ENCODE results near the gene INSL3. TPM values are rescaled to one million over a fixed set of nuclear protein-coding genes. Genes with fewer than 3 reads are reported as not detected.
"Not testable (repeated sequence)": the region's sequence is repeated elsewhere in the genome, so short reads cannot be mapped to it uniquely, and the experiment has no call there.

Gene INSL3
- total and polyA plus RNA-seq, 8 donors, result 0.21 to 0.76 TPM; not detected in 6

DNA sequence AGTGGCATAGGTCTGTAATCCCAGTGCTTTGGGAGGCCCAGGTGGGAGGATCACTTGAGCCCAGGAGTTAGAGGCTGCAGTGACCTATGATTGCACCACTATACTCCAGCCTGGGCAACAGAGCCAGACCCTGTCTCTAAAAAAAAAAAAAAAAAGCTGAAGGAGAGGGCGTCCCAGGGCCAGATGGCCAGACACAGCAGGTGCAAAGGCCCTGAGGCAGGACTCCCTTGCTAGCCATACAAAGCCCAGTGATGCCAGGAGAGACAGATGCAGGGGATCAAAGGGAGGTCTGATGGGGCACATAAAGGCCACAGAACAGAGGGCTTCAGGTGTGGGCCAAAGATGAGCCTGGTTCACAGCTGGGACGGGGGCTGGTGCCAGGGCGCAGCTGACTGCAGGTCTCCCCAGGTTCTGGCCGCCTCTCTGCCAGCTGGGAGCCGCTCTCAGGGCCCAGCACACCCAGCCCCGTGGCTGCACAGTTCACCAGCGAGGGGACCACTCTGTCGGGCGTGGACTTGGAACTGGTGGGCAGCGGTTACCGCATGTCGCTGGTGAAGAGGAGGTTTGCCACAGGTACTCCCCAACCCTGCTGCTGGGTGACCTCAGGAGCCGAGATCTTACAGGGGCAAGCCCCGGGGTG is 33.9 kb downstream of the INSL3 start:
- H3K4me3 ChIP-seq, result no peak overlapping the region
- H3K27me3 ChIP-seq, result peaks cover 0 to 25% of the 10 kb centered on the region in 2 donors
- no peak for ATAC-seq
- H3K4me1 ChIP-seq, result peaks cover 0 to 3% of the 10 kb centered on the region in 2 donors
- H3K9me3 ChIP-seq, result no peaks in the 10 kb centered on the region
- DNase-seq, result no peak
- TF ChIP-seq, protein P1, sequence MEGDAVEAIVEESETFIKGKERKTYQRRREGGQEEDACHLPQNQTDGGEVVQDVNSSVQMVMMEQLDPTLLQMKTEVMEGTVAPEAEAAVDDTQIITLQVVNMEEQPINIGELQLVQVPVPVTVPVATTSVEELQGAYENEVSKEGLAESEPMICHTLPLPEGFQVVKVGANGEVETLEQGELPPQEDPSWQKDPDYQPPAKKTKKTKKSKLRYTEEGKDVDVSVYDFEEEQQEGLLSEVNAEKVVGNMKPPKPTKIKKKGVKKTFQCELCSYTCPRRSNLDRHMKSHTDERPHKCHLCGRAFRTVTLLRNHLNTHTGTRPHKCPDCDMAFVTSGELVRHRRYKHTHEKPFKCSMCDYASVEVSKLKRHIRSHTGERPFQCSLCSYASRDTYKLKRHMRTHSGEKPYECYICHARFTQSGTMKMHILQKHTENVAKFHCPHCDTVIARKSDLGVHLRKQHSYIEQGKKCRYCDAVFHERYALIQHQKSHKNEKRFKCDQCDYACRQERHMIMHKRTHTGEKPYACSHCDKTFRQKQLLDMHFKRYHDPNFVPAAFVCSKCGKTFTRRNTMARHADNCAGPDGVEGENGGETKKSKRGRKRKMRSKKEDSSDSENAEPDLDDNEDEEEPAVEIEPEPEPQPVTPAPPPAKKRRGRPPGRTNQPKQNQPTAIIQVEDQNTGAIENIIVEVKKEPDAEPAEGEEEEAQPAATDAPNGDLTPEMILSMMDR (IDR thresholded peaks at IDR 0.05), result no peak
- intact Hi-C loops (cut with DNase I), result loop anchor here in 1 of 2 donors (10.0 kb wide), 1 partner anchor 67 kb away; the partner anchor contains the start of gene RPL18A
- no peak overlapping the region for H3K27ac ChIP-seq
- peaks cover 0 to 34% of the 10 kb centered on the region in 2 donors for H3K36me3 ChIP-seq

DNA sequence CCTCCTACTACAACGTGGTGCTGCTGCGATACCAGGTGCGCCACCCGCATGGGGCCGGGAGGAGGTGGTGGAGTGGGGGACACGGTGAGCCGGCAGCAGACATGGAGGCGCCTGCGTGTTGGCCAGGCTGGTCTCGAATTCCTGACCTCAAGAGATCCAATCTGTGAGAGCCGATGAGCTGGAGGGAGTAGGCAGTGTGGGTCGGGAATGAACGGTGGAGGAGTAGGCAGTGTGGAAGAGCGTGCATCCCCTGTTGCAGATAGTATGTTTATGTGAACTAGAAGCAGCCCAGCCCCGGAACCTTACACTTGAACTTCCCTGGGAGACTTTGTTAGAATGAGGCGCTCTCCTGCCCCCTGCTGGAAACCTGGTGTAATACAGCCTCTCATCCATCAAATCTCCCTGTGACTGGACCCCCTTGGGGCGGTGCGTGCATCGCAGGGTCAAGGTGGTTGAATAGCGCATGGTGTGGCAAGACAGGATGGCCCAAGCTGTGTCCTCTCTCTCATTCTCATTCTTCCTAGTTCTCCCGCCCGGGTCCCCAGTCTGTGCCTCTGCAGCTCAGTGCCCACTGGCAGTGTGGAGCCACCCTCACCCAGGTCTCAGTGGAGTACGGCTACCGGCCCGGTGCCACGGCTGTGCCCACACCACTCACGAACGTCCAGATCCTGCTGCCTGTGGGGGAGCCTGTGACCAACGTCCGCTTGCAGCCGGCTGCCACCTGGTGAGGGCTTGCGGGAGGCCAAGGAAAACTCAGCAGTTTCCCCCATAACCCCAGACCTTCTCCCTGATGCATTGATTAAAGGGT is 36.9 kb downstream of the INSL3 start:
- intact Hi-C loops (cut with DNase I), result loop anchor here in 1 of 2 donors (10.0 kb wide), 1 partner anchor 70 kb away; the partner anchor contains the start of gene RPL18A
- peak; percentile 90 for ATAC-seq

DNA sequence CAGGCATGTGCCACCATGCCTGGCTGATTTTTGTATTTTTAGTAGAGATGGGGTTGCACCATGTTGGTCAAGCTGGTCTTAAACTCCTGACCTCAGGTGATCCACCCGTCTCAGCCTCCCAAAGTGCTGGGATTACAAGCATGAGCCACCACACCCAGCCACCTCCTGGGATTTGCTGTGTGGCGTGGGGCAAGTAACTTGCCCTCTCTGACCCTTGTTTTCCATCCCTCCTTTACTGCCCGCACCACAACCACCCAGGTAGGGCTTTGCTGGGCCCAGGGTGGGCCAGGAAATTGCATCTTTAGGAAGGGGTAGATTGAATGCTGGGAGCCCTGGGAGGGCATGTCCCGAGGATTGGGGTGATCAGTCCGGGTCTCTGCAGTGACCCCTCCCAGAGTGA is 37.6 kb downstream of the INSL3 start:
- H3K9me3 ChIP-seq, H3K27ac ChIP-seq, ATAC-seq, H3K4me3 ChIP-seq, DNase-seq: not testable (repeated sequence)
- H3K27me3 ChIP-seq, result peaks cover 0 to 29% of the 10 kb centered on the region in 2 donors
- intact Hi-C loops (cut with DNase I), result loop anchor here in 1 of 2 donors (10.0 kb wide), 1 partner anchor 71 kb away; the partner anchor contains the start of gene RPL18A
- H3K36me3 ChIP-seq, result peaks cover 0 to 40% of the 10 kb centered on the region in 2 donors
- peaks cover 4 to 13% of the 10 kb centered on the region in 2 donors for H3K4me1 ChIP-seq

More for the DNA sequence above, 36.9 kb downstream of the INSL3 start:
- H3K9me3 ChIP-seq, result no peaks in the 10 kb centered on the region
- DNase-seq, result peak in 3 of 4 donors; percentile 31 to 65 (median 63)
- TF ChIP-seq, protein P1 (IDR thresholded peaks at IDR 0.05), result peak; percentile 75 to 77
- no peak overlapping the region for H3K27ac ChIP-seq
- H3K4me3 ChIP-seq, result no peak overlapping the region
- H3K36me3 ChIP-seq, result peaks cover 0 to 41% of the 10 kb centered on the region in 2 donors
- peaks cover 0 to 7% of the 10 kb centered on the region in 2 donors for H3K4me1 ChIP-seq
- H3K27me3 ChIP-seq, result peaks cover 0 to 22% of the 10 kb centered on the region in 2 donors

DNA sequence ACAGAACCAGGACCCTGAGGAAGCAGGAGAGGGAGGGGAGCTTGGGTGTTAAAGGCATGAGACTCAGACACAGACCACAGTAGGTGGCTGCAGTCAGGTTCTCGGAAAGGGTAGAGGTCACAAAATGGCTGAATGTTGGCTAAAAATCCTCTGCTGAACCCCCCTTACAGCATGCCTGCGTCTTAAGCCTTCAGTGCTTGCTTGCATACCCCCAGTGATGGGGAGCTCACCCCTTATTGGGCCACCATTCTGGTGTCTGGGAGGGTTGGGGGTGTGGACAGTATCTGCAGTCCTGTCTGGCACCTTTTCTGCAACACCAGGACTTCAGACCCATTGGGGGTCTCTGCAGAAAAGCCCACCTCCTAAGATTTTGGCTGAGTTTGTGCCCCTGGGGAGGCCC is 40.5 kb downstream of the INSL3 start:
- TF ChIP-seq, protein P1 (IDR thresholded peaks at IDR 0.05), result no peak
- Histone ChIP-seq H3K36me3 (peaks cover 0 to 24% of the 10 kb centered on the region in 2 donors), H3K27ac (no peak overlapping the region), H3K4me3 (no peak overlapping the region), H3K9me3 (no peaks in the 10 kb centered on the region), H3K27me3 (peaks cover 0 to 46% of the 10 kb centered on the region in 2 donors), H3K4me1 (peaks cover 6 to 19% of the 10 kb centered on the region in 2 donors)
- DNase-seq, result no peak
- intact Hi-C loops (cut with DNase I), result loop anchor here in 1 of 2 donors (10.0 kb wide), 1 partner anchor 74 kb away; the partner anchor contains the start of gene RPL18A
- no peak for ATAC-seq

DNA sequence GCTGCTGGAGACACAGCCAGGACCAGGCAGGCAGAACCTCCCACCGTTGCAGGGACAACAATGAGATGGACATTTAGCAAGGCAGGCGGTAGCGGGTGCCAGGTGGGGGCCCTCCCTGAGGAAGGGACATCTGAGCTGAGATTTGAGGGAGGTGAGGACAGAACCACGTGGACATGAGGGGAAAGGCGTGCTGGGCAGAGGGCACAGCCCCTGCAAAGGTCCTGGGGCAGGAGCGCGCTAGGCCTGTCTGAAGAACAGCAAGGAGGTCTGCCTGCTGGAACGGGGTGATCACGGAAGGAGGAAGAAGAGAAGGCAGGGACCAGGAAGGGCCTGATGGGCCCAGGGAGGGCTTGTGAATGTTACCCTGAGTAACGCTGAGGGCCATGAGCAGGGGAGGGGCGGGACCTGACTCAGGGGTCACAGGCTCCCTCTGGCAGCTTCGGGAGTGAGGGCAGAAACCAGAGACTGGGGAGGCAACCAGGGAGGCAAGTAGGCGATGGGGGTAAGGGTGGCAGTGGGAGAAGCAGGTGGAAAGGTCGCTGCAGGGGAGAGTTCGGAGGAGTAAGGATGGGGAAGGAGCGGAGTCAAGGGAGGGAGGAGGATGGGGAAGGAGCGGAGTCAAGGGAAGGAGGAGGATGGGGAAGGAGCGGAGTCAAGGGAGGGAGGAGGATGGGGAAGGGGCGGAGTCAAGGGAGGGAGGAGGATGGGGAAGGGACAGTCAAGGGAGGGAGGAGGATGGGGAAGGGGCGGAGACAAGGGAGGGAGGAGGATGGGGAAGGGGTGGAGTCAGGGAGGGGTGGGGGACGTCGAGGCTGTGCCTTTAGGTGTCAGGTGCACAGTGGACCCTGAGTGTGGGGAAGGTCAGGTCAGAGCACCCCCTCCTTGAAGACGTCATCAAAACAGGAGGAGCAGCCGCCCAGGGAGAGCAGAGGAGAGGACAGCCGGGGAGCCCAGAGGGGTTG is 42.1 kb downstream of the INSL3 start:
- peak in 1 of 4 donors; percentile 79 for DNase-seq
- H3K9me3 ChIP-seq, result no peaks in the 10 kb centered on the region
- H3K36me3 ChIP-seq, result peaks cover 0 to 24% of the 10 kb centered on the region in 2 donors
- H3K27me3 ChIP-seq, result peaks cover 0 to 46% of the 10 kb centered on the region in 2 donors
- intact Hi-C loops (cut with DNase I), result no loop called here
- ATAC-seq, result peak; percentile 20
- H3K4me3 ChIP-seq, result peak overlapping the region in 1 of 2 donors; percentile 37
- peaks cover 6 to 19% of the 10 kb centered on the region in 2 donors for H3K4me1 ChIP-seq
- peak overlapping the region in 1 of 2 donors; percentile 31 for H3K27ac ChIP-seq
- TF ChIP-seq, protein P1 (IDR thresholded peaks at IDR 0.05), result no peak
